ENCODE results near the gene PGS1.
A peak's percentile ranks its signal among the peaks of the same experiment; 100 is the strongest.

The PGS1 gene

GRCh38 chr17:78359321-78359996 lies 19.0 kb upstream of the PGS1 start:
- Histone ChIP-seq H3K27me3 (peaks cover 65% of the 10 kb centered on the region), H3K4me3 (ENCODE audit: low read depth in 1 of 2, low read length in 1 of 2) (peak overlapping the region; percentile 86 to 99), H3K9me3 (peaks cover 4% of the 10 kb centered on the region), H3K4me1 (ENCODE audit: control insufficient read depth in 1 of 2, insufficient read depth in 1 of 2, low read depth in 1 of 2, low read length in 1 of 2) (peaks cover 38 to 47% of the 10 kb centered on the region in 2 experiments), H3K36me3 (peaks cover 20% of the 10 kb centered on the region), H3K27ac (peak overlapping the region; percentile 90)
- no peak for TF ChIP-seq CTCF (IDR thresholded peaks at IDR 0.05)

- peaks cover 42 to 52% of the 10 kb centered on the region in 2 experiments for H3K4me1 ChIP-seq (ENCODE audit: control insufficient read depth in 1 of 2, insufficient read depth in 1 of 2, low read depth in 1 of 2, low read length in 1 of 2)
- H3K27ac ChIP-seq, result peak within 1 kb of the TSS; percentile 90
- H3K4me3 ChIP-seq (ENCODE audit: low read depth in 1 of 2, low read length in 1 of 2), result peak within 1 kb of the TSS; percentile 86 to 99
- peak; percentile 29 for TF ChIP-seq CTCF (IDR thresholded peaks at IDR 0.05)
- H3K9me3 ChIP-seq, result peaks cover 4% of the 10 kb centered on the region
- peaks cover 20% of the 10 kb centered on the region for H3K36me3 ChIP-seq
- peaks cover 65% of the 10 kb centered on the region for H3K27me3 ChIP-seq
Measured at GRCh38 chr17:78359997-78360370, 18.5 kb upstream of the PGS1 start, which contains the start of gene SOCS3. Gene SOCS3 (minus strand): TSS chr17:78360077. CDS start chr17:78359095, 982 bp downstream.

GRCh38 chr17:78360371-78361224 lies 17.9 kb upstream of the PGS1 start:
- Histone ChIP-seq H3K4me1 (ENCODE audit: control insufficient read depth in 1 of 2, insufficient read depth in 1 of 2, low read depth in 1 of 2, low read length in 1 of 2) (peaks cover 44 to 56% of the 10 kb centered on the region in 2 experiments), H3K27ac (peak overlapping the region; percentile 90), H3K27me3 (peaks cover 65% of the 10 kb centered on the region), H3K4me3 (ENCODE audit: low read depth in 1 of 2, low read length in 1 of 2) (peak overlapping the region; percentile 86 to 99), H3K36me3 (peaks cover 20% of the 10 kb centered on the region), H3K9me3 (peaks cover 4% of the 10 kb centered on the region)
- TF ChIP-seq CTCF (IDR thresholded peaks at IDR 0.05), result peak; percentile 96

- Histone ChIP-seq H3K4me3 (ENCODE audit: low read depth in 1 of 2, low read length in 1 of 2) (peak overlapping the region; percentile 86 to 99), H3K36me3 (peaks cover 20% of the 10 kb centered on the region), H3K27ac (peak overlapping the region; percentile 90), H3K27me3 (peaks cover 65% of the 10 kb centered on the region), H3K9me3 (peaks cover 4% of the 10 kb centered on the region), H3K4me1 (ENCODE audit: control insufficient read depth in 1 of 2, insufficient read depth in 1 of 2, low read depth in 1 of 2, low read length in 1 of 2) (peaks cover 40 to 51% of the 10 kb centered on the region in 2 experiments)
- no peak for TF ChIP-seq CTCF (IDR thresholded peaks at IDR 0.05)
Measured at GRCh38 chr17:78361225-78361701, 17.2 kb upstream of the PGS1 start.

GRCh38 chr17:78362232-78362631 lies 16.2 kb upstream of the PGS1 start:
- H3K36me3 ChIP-seq, result peaks cover 18% of the 10 kb centered on the region
- H3K27me3 ChIP-seq, result peaks cover 62% of the 10 kb centered on the region
- no peak overlapping the region for H3K27ac ChIP-seq
- no peak overlapping the region for H3K4me3 ChIP-seq (ENCODE audit: low read depth in 1 of 2, low read length in 1 of 2)
- TF ChIP-seq CTCF (IDR thresholded peaks at IDR 0.05), result no peak
- H3K4me1 ChIP-seq (ENCODE audit: control insufficient read depth in 1 of 2, insufficient read depth in 1 of 2, low read depth in 1 of 2, low read length in 1 of 2), result peaks cover 35 to 41% of the 10 kb centered on the region in 2 experiments
- H3K9me3 ChIP-seq, result peaks cover 4% of the 10 kb centered on the region
